Testis (tissue), 2 donors: ENCODE data around the gene CCDC191.

Experiments used
- CTCF ChIP-seq, 3 experiments: fragments of 450-650 bp in 2 of 3; fragments of 200-600 bp in 1 of 3; sonication (generic) in 1 of 3; IDR thresholded peaks; one replicate each; pipeline ENCODE4 v1.5.1; 2016 to 2019; ENCODE audit warnings: antibody characterized with exemption in 3 of 3, mild to moderate bottlenecking in 2 of 3, moderate library complexity in 1 of 3
- POLR2A ChIP-seq: fragments of 450-650 bp; IDR thresholded peaks from one replicate; pipeline ENCODE4 v1.6.1; 2017; ENCODE audit warnings: antibody characterized with exemption, mild to moderate bottlenecking, moderate library complexity

- no peak for TF ChIP-seq CTCF (IDR thresholded peaks at IDR 0.05)
- no peak for TF ChIP-seq POLR2A
These were observed 72.8 kb downstream of the CCDC191 start for GRCh38 chr3:113983544-113983943.
